Osteoblast (primary cell): ENCODE measurements around the gene GFM2. TPM values are rescaled to one million over a fixed set of nuclear protein-coding genes. Genes with fewer than 3 reads are reported as not detected.
A peak's percentile ranks its signal among the peaks of the same experiment; 100 is the strongest.
"Not testable (repeated sequence)": the region's sequence is repeated elsewhere in the genome, so short reads cannot be mapped to it uniquely, and the experiment has no call there.

ENCODE experiments used
- DNase-seq: peaks from one replicate; pipeline ENCODE4 v3.0.0; 2011; ENCODE audit warnings: low spot score, mixed read lengths; ENCODE audit not compliant: insufficient read length; ENCODE audit errors: missing footprints
- H2AFZ ChIP-seq: 2 replicates; pipeline ENCODE4 v1.6.0; 2011; ENCODE audit warnings: mild to moderate bottlenecking, low read length
- H3K27ac ChIP-seq: 2 replicates; pipeline ENCODE4 v1.5.1; 2011; ENCODE audit warnings: mild to moderate bottlenecking, low read depth, low read length, moderate library complexity
- H3K27me3 ChIP-seq: 2 replicates; pipeline ENCODE4 v1.6.0; 2012; ENCODE audit warnings: mild to moderate bottlenecking, control low read depth, inconsistent platforms, low read length, moderate library complexity; ENCODE audit not compliant: insufficient read depth
- H3K36me3 ChIP-seq: 2 replicates; pipeline ENCODE4 v1.5.1; 2011; ENCODE audit warnings: mild to moderate bottlenecking, low read length, control low read depth, moderate library complexity; ENCODE audit not compliant: insufficient read depth
- H3K4me1 ChIP-seq: 2 replicates; pipeline ENCODE4 v1.5.1; 2011; ENCODE audit warnings: mild to moderate bottlenecking, low read length, control low read depth, moderate library complexity; ENCODE audit not compliant: insufficient read depth
- H3K4me2 ChIP-seq: 2 replicates; pipeline ENCODE4 v1.6.0; 2011; ENCODE audit warnings: mild to moderate bottlenecking, low read length; ENCODE audit not compliant: insufficient read depth
- H3K4me3 ChIP-seq: fragments of 200-600 bp; sonication (generic); 3 replicates; pipeline ENCODE4 v1.5.1; 2012; ENCODE audit warnings: mild to moderate bottlenecking, low read length, inconsistent platforms; ENCODE audit not compliant: insufficient read depth
- H3K79me2 ChIP-seq: 2 replicates; pipeline ENCODE4 v1.6.0; 2012; ENCODE audit warnings: mild to moderate bottlenecking, low read length, control low read depth, inconsistent platforms; ENCODE audit not compliant: insufficient read depth
- H3K9me3 ChIP-seq: 2 replicates; pipeline ENCODE4 v1.5.1; 2011; ENCODE audit warnings: low read depth, low read length, control low read depth
- H4K20me1 ChIP-seq: 2 replicates; pipeline ENCODE4 v1.6.0; 2012; ENCODE audit warnings: mild to moderate bottlenecking, low read length, control low read depth; ENCODE audit not compliant: insufficient read depth
- CTCF ChIP-seq: IDR thresholded peaks from 2 replicates; pipeline ENCODE4 v1.5.1; 2011; ENCODE audit warnings: mild to moderate bottlenecking, low read depth, low read length, moderate library complexity; ENCODE audit errors: extremely low read depth
- total RNA-seq: library from RNA; depleted of rRNA; stranded (reverse); fragments of >200 nt; gene quantifications from 2 replicates; pipeline ENCODE4 v1.2.3, GENCODE V29; 2012

Gene GFM2
- total RNA-seq, 1 donor: 22.8 TPM

DNA sequence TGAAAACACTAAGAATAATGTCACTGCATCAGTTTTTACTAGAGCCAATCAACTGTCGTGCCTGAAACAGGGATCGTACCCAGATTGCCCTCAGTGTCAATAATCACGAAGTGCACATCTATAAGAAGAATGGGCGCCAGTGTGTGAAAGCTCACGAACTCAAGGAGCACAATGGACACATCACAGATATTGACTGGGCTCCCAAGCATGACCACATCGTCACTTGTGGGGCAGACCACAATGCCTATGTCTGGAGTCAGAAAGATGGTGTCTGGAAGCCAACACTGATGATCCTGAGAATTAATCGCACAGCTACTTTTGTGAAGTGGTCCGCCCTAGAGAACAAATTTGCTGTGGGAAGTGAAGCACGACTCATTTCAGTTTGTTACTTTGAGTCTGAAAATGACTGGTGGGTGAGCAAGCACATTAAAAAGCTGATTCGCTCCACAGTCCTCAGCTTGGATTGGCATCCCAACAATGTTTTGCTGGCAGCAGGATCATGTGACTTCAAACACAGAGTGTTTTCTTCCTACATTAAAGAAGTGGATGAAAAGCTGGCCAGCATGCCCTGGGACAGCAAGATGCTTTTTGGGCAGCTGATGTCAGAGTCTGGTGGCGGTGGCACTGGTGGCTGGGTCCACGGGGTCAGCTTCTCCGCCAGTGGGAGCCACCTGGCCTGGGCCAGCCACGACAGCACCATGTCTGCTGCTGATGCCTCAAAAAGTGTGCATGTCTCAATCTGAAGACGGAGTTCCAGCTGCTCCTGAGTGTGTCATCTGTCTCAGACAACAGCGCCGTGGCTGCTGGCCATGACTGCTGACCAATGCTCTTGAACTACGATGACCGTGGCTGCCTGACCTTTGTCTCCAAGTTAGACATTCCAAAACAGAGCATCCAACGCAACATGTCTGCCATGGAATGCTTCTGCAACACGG is 32.3 kb upstream of the GFM2 start:
- H3K4me2 ChIP-seq: peak overlapping the region; percentile 17
- H3K27me3 ChIP-seq: no peaks in the 10 kb centered on the region
- H3K4me3 ChIP-seq: no peak overlapping the region
- no peaks in the 10 kb centered on the region for H3K4me1 ChIP-seq
- no peak for DNase-seq
- H3K79me2 ChIP-seq: no peaks in the 10 kb centered on the region
- no peaks in the 10 kb centered on the region for H3K9me3 ChIP-seq
- H3K27ac ChIP-seq: no peak overlapping the region
- TF ChIP-seq CTCF: no peak
- H4K20me1 ChIP-seq: no peaks in the 10 kb centered on the region
- H3K36me3 ChIP-seq: no peaks in the 10 kb centered on the region
- H2AFZ ChIP-seq: peak overlapping the region; percentile 20

GRCh38 chr5:74791669-74792068 is 24.8 kb upstream of the GFM2 start:
- not testable (repeated sequence) for H3K4me3 ChIP-seq, H3K27me3 ChIP-seq, H3K79me2 ChIP-seq, H3K27ac ChIP-seq, H3K4me1 ChIP-seq, H3K36me3 ChIP-seq, H4K20me1 ChIP-seq, H3K9me3 ChIP-seq, H2AFZ ChIP-seq, DNase-seq, H3K4me2 ChIP-seq

- no peaks in the 10 kb centered on the region for H4K20me1 ChIP-seq
- no peak for TF ChIP-seq CTCF
- no peaks in the 10 kb centered on the region for H3K9me3 ChIP-seq
- no peaks in the 10 kb centered on the region for H3K4me1 ChIP-seq
- no peaks in the 10 kb centered on the region for H3K27me3 ChIP-seq
- H3K79me2 ChIP-seq: no peaks in the 10 kb centered on the region
- no peak overlapping the region for H3K4me2 ChIP-seq
- no peak overlapping the region for H3K27ac ChIP-seq
- DNase-seq: no peak
- H3K4me3 ChIP-seq: no peak overlapping the region
- H3K36me3 ChIP-seq: no peaks in the 10 kb centered on the region
- no peak overlapping the region for H2AFZ ChIP-seq
Measured at GRCh38 chr5:74787424-74787823, 20.5 kb upstream of the GFM2 start.

- Histone ChIP-seq H3K27me3 (no peaks in the 10 kb centered on the region), H2AFZ (no peak overlapping the region), H4K20me1 (no peaks in the 10 kb centered on the region), H3K9me3 (no peaks in the 10 kb centered on the region), H3K4me3 (no peak overlapping the region), H3K4me2 (no peak overlapping the region), H3K27ac (no peak overlapping the region), H3K79me2 (no peaks in the 10 kb centered on the region), H3K4me1 (no peaks in the 10 kb centered on the region), H3K36me3 (no peaks in the 10 kb centered on the region)
- TF ChIP-seq CTCF: no peak
- no peak for DNase-seq
Measured at GRCh38 chr5:74786851-74787250, 19.9 kb upstream of the GFM2 start.
